Hindlimb muscle (tissue), 1 donor: ENCODE measurements around the gene FCAMR. TPM values are rescaled to one million over a fixed set of nuclear protein-coding genes. Genes with fewer than 3 reads are reported as not detected.
"Not testable (repeated sequence)": the region's sequence is repeated elsewhere in the genome, so short reads cannot be mapped to it uniquely, and the experiment has no call there.

Experiments
- DNase-seq: peaks from one replicate; pipeline ENCODE4 v3.0.0-alpha.2; 2013
- polyA plus RNA-seq: library from polyadenylated mRNA; unstranded; fragments of 120-200 nt; gene quantifications from one replicate; pipeline ENCODE4 v1.2.1, GENCODE V29; 2013; ENCODE audit not compliant: insufficient read length

The FCAMR gene
- polyA plus RNA-seq, 1 donor, result not detected

DNA sequence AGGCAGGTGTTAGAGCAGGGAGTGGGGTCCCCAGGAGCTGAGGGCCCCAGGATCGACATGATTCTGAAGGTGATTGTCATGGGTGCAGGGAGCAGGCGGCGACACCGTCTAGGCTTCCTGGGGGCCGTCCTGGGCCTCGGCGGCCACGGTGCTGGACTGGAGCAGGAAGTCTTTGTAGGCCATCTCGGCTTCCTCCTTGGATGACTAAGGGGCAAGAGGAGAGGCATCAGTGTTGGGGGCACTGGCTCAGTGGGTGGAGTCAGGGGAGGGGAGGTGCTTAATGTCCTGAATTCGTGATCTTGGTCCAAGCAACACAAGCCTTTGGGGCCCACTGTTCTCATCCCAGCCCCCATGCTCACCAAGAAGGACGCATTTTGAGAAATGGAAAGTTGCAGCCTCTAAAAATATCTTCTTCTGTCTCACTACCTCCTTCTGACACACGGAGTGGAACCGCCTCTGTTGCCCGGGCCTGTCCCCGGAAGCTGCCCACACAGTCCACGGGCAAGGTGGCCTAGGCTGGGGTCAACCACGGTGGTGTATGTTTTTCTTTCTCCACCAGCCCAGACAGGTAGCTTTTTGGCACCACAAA is 40.0 kb downstream of the FCAMR start:
- no peak for DNase-seq

DNA sequence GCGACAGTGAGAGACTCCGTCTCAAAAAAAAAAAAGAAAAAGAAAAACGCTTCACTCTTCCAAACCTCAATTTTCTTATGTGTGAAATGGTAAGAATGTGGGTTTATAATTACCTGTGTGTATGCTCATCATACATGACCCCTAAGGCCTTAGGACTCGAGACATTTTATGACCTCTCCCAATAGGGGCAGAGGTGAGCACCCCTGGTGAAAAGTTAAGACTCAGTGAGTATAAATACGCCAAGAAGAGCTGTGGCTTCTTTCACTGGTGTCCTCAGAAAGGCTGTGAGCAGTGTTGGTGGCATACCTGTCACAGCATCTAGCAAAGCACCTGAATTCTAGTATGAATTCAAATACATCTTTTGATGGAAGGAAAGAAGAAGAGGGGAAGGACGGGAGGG is 40.7 kb downstream of the FCAMR start:
- DNase-seq, result no peak

DNA sequence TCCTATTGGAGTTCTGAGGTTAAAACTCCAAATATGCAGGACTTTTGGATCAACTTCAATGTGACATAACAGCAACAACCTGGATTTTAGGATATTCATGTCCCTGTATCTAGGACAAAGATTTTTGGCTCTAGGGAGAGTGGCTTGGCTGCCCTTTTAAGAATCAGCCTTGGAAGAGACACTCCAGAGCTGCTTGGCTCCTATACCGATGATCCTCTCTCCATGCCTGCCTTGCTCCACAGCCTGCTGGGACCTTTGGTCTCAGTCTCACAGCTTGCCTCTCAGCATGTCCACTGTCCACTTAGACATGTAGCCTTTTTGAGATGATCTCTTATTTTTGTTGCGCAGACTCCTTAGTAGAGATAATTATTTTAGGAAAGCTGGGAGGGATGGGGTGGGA is 44.0 kb downstream of the FCAMR start:
- DNase-seq, result no peak

DNA sequence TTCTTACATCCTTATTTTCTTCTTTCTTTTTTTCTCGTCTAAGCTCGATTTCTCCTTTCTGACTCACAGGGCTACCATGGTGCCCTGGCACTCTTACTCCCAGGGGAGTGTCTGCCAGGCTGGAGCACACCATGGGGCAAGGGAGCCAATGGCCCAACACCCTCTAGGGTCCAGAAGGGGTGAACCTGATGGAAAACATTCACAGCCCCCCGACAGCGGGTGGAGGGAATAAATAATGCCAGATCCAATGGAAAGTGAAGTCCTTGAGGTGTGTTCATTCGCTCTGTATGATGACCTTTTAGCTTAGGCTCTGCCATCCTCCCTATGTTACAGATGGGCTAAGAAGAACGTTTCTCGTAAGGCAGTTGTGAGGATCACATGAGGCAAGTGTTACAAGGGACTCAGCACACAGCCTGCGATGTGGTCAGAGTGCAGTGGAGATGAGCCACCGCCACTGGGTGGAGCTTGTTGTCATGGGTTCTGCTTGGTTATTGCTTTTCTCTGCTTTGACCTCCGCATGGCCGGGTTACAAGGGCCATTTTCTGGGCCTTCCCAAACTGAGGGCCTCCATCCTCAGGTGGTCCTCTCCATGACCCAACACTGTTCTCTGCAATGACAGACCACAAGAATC is 45.0 kb downstream of the FCAMR start:
- no peak for DNase-seq

DNA sequence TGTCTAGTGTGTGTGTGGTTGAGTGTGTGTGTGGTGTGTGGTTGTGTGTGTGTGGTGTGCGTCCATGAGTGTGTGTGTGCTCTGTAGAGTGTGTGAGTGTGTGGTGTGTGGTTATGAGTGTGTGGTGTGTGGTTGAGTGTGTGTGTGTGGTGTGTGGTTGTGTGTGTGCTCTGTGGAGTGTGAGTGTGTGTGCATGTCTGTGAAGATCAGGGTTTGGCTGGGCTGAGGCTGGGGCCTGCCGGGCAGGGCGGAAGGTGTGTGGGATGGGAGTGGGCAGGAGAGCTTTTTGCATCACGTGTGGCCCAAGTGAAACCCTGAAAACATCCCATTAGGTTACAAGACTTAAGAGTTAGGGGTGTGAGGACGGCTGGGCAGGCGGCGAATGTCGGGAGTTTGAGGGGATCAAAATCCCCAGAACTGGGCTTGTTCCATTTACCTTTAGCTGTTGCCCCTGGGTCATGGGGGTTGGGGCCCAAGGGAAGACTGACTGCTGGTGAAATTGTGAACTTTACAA is 45.6 kb downstream of the FCAMR start:
- DNase-seq, result no peak

DNA sequence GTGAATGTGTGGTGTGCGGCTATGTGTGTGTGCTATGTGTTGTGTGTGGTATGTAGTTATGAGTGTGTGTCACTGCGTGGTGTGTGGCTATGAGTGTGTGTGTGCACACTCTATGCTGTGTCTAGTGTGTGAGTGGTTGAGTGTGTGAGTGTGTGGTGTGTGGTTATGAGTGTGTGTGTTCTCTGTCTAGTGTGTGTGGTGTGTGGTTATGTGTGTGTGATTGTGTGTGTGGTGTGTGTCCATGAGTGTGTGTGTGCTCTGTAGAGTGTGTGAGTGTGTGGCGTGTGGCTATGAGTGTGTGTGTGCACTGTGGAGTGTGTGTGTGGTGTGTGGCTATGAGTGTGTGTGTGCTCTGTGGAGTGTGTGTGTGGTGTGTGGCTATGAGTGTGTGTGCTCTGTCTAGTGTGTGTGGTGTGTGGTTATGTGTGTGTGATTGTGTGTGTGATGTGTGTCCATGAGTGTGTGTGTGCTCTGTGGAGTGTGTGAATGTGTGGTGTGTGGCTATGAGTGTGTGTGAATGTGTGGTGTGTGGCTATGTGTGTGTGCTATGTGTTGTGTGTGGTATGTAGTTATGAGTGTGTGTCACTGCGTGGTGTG is 46.2 kb downstream of the FCAMR start:
- DNase-seq, result not testable (repeated sequence)

DNA sequence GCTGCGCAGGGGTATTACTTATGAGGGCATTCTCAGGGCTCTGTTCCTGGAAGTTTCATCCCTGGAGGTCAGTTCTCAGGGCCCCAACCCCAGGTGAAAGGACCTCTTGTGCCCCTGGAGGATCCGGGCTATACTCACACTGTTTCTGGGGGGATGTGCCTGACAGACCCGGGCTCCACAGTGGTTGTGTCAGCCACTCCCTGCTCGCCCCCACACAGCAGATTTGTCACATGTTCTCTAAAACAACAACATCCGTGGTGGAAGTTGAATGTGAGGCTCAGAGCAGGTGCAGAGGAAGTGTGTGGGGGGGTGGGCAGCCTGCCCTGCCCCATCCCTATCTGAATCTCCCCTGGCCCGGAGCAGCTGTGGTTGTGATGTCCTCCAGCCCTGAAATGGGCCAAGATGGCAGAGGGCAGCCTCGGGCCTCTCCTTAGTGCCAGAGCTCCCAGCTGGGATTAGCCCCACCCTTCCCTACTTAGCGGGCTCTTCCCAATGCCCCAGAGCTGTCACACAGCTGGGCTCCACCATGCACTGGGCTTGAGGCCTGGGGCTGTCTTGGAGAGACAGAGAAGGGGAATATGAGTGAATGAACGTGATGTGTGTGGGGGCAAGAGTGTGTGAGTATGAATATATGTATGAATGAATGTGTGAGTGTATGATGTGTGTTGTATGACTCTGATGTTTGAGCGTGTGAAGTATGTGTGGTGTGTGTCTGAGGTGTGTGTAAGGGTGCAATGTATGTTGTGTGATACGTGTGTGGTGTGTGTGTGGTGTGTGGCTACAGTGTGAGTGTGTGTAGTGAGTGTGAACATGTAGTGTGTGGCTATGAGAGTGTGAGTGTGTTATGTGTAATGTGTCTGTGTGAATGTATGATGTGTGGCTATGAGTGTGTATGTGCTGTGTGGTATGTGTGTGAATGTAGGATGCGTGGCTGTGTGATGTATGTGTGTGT is 47.0 kb downstream of the FCAMR start:
- DNase-seq, result no peak

DNA sequence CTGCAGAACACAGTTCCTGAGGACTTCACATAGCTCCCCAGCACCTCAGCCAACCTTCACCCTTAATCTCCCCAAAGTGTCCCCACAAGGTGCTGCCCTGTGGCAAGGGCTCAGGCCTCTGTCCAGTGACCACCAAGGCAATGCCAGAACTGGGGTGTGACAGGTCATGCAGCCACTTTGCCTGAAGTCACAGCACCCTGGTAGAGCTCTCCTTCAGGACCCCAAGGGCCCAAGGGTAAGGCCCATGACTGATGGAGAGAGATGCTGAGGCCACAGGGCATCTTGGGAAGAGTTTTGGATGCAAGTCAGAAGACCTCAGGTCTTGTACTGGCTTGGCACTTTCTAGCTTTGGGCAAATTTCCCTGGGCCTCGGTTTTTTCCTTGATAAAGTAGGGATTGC is 47.7 kb downstream of the FCAMR start:
- no peak for DNase-seq

DNA sequence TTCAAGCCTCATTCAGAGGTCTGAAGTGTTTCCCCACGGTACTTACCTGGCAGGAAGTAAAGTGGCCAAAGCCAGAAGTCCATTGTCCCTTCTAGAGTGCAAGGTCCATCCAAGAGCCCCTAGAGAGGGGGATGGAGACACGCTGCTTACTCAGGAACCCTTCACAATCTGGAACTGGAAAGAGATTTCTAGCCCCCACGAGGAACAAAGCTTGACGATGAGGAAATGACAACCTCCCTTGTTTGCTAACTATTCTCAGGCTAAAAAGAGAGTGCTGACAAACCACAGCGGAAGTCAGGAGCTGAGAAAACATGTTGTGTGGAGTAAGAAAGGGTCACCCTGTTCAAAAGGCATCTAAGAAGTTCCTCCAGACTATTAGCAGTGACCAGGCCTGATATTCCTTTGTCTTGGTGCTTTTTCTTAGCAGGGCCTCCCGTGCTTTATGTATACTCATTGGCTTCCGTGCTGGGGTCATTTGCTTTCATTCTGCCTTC is 48.4 kb downstream of the FCAMR start, which contains the start of gene FCMR:
TSS of gene FCMR (minus strand) at position 170 of the 494 bp plus-strand sequence. CDS start at position 83, 87 bp downstream.
- peak; percentile 33 for DNase-seq

DNA sequence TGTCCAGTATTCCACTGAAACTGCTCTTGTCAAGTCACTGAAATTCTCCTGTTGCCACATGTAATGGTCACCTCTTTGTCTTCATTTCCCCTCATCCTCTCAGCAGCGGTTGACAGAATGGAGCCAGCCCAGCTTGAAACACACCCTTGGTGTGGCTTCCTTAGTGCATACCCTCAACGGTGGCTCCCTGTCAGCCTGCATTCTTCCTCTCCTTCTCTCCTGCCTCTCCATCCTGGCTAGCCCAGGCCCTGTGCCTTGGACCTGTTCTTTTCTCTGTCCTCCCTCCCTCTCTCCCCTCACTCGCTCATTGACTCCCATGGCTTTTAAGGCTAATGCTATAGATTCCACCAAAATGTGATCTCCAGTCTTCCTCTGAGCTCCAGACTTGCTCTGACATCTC is 52.2 kb downstream of the FCAMR start:
- no peak for DNase-seq

DNA sequence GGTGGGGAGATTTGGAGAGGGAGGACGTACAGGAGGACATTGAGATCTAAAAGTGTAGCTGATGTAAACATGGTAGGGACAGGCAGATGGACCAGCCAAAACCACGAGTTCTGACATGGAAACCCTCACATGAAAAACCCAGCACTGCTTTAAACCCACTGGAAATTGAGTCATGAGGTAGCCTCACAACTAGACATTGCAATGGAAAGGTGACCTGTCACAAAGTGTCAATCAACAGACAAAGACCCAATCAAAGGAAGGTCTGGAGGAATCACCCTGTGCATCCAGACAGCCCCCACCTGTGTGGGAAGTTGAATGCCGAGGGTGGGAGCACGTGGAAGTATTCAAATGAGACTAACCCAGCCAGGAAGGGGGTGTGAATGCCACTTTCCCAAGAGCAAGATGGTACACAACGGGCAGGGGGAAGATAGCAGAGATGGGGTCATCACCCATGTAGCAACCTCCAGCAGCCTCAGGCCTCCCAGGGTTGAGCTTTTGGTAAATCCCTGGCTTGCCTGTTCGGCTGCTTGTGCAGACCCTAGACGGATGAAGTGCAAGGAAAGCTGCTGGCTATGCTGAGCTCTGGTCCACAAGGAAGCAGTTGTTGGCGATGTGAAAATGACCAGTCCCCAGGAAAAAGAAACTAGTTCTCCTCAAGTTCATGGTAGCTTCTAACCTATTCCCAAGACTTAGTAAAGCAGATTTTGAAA is 54.1 kb downstream of the FCAMR start:
- no peak for DNase-seq

DNA sequence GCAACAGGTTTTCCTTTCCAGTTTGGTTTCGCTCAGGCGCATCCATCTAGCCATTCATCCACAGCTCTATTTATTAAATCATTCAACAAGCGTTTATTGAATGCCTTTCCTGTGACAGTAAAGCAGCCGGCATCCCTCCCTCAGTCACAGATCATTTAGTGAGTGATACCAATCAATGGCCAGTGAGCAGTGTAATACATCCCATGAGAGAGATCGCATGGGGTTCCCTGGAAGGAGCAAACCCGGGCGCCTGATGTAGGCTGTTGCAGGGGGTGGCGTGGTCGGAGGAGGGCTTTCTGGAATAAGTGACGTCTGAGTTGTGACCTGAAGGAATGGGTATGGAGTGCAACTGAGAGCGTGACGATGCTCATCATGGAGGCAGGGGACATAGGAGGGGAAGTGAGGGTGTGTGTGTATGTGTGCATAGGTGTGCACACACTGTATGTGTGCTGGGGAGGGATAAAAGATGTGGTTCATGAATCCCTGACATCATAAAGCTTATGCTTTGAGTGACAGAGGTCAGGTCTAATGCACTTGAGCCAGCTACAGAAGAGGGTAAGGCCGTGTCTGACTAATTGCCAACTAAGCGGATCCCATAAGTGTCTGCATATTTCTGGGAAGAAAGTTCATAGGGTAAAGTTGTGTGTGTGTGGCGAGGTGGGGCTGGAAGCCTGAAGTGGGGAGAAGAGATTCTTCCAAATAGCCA is 55.1 kb downstream of the FCAMR start:
- no peak for DNase-seq

DNA sequence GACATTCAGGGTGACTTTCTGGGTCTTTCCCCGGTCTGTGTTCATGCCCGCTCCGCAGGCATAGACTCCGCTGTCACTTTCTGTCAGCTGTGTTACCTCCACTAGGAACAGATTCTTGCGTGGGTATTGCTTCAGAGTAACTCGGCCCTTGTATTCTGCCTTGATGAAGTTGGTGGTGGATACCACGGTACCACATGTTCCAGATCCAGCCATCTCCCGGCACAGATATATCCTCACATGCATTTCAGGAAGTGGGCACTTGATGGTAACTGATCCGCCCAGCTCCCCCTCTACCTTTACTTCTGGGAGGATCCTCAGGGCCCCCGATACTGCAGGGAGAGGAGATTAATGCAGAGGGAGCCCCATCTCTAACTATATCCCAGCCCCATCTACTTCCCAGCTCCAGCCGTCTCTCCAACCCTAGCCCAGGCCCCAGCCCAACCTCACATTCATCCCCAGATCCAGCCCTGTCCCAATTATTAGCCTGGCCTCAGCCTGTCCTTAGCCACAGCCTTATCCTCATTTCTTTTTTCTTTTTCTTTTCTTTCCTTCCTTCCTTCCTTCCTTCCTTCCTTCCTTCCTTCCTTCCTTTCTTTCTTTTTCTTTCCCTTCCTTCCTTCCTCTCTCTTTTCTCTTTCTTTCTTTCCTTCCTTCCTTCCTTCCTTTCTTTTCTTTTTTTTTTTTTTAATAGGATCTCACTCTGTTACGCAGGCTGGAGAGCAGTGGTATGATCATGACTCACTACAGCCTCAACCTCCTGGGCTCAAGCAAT is 56.3 kb downstream of the FCAMR start:
- DNase-seq, result no peak

DNA sequence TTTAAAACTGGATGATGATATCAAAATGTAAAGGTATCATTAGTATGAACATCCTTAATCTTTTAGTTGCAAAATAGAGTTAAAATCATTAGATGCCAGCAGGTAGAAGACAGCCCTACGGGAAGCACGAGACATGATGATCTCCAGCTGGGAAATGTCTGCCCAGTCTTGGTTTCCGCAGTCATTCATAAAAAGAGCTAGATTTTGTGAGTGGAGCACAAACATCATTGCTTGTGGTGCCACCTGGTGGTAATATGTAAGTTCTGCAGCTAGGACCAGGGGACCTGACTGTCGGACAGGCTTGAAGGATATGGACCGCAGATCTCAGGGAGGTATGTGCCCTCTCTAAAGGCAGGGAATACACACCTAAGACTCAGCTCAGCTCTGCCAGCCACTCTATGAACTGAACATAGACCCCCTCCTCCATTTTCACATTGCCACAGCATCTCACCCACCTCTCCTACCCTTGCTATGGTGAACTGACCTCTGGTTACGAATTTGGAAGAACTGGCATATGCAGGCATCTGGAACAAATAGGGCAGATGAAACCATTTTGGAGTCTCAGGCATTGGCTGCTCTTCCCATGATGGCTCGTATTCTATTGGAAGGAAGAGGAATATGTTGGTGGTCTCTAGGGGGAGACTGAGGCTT is 57.7 kb downstream of the FCAMR start:
- peak; percentile 81 for DNase-seq

DNA sequence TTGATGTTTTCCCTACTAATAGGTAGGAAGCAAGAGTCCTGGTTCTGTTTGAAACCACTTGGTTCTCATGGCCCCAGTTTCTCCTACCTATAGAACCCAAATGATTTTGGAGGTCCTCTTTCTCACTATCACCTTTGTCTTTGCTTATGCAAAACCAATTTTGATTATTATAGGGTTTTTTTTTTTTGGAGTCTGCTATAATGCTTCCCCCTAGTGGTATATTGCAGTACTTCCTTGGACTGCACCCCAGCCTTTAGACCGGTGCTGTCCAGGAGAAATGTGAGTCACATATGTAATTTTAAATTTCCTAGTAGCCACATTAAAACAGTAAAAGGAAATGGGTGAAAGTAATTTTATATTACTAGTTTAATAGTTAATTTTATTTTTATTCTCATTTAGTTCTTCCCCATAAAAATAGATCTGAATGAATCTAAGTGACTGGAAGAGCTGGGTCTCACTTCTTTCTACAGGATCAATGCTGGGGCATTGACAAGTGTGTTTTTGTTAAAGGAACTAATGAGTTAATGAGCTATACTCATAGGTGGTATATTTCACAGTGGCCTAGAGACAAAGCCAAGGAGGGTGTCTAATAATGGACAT is 59.1 kb downstream of the FCAMR start:
- DNase-seq, result peak; percentile 63

DNA sequence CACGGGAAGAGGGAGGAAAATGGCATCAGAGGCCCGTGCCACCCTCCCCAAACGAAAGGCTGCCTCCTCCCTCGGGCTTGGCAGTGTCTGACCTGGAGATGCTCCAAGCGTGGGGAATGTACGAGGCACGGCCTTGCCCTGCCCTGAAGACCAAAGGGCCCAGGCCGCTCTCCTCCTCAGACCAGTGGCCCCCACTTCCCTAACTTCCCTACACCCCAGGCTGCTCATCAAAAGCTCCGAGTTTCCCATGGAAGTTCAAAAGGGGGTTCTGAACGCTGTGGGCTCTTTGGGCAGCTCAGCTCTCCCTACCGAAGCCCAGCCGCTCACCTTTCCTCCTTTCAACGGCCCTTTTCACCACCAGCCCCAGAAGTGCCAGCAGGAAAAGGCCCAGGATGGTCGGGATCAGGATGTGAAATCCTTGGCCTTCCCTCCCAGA is 60.4 kb downstream of the FCAMR start:
- no peak for DNase-seq

DNA sequence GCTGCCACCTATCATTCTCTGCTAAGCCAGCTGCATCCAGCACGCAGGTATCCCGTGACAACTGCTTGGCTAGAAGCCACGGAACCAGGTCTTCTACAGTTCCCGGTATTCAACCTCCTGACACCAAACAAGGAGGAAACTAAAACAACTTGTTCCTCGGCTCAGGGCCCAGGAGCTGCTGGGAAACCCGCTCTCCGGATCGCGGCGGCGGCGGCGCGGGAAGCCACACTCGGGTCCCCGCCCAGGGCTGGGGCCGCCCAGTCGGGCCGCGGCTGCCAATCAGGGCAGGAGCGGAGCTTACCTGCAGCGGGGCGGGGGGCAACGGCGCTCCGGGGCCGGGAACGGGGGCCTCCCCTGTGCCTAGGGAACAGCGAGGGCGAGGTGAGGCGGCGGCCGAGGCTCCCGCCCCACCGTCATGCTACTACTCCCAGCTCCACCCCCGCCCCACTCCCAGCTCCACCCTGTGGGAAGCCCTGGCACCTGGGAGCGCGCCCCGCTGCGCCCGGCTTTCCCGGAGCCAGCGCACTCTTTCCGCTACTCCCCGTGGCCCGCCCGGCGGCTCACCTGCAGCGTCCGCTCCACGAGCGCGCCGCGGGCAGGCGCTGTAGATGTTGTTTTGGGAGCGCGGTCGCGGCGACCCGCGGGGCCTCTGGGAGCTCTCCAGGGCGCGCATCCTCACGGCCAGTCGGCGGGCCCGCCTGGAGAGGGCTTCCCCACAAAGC is 60.9 kb downstream of the FCAMR start:
- DNase-seq, result peak; percentile 34

DNA sequence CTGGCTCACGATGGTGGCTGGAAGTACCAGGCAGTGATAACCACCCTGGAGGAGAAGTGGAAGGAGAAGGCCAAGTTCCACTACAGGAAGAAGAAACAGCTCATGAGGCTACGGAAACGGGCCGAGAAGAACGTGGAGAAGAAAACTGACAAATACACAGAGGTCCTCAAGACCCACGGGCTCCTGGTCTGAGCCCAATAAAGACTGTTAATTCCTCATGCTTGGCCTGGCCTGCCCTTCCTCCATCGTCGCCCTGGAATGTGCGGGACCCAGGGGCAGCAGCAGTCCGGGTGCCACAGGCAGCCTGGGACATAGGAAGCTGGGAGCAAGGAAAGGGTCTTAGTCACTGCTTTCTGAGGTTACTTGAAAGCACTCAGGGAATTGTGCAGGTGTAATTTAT is 62.2 kb downstream of the FCAMR start:
- no peak for DNase-seq
